Endothelial cell (in vitro differentiated cells): ENCODE measurements around the gene CD180. TPM values are rescaled to one million over a fixed set of nuclear protein-coding genes. Genes with fewer than 3 reads are reported as not detected.

Experiments
- DNase-seq: peaks from one replicate; pipeline ENCODE4 v3.0.0; 2021; ENCODE audit warnings: low spot score
- H3K27ac Mint-ChIP-seq: one replicate; pipeline ENCODE4 v1.8.0; 2021; ENCODE audit warnings: mixed read lengths, inconsistent platforms; ENCODE audit not compliant: unreplicated experiment
- H3K27me3 Mint-ChIP-seq: one replicate; pipeline ENCODE4 v1.8.0; 2021; ENCODE audit warnings: mild to moderate bottlenecking, moderate library complexity, mixed read lengths, inconsistent platforms; ENCODE audit not compliant: unreplicated experiment
- H3K36me3 Mint-ChIP-seq: one replicate; pipeline ENCODE4 v1.8.0; 2021; ENCODE audit warnings: mild to moderate bottlenecking, low read depth, mixed read lengths, inconsistent platforms; ENCODE audit not compliant: unreplicated experiment
- H3K4me1 Mint-ChIP-seq: one replicate; pipeline ENCODE4 v1.8.0; 2021; ENCODE audit warnings: mild to moderate bottlenecking, mixed read lengths, inconsistent platforms; ENCODE audit not compliant: unreplicated experiment
- H3K4me3 Mint-ChIP-seq: one replicate; pipeline ENCODE4 v1.8.0; 2021; ENCODE audit warnings: mild to moderate bottlenecking, mixed read lengths, inconsistent platforms; ENCODE audit not compliant: unreplicated experiment
- H3K9me3 Mint-ChIP-seq: one replicate; pipeline ENCODE4 v1.8.0; 2021; ENCODE audit warnings: mixed read lengths, inconsistent platforms; ENCODE audit not compliant: unreplicated experiment
- CTCF ChIP-seq: fragments of 200-600 bp; sonication (generic); IDR thresholded peaks from one replicate; pipeline ENCODE4 v1.5.0; 2021; ENCODE audit warnings: antibody characterized with exemption; ENCODE audit not compliant: unreplicated experiment
- total RNA-seq: library from RNA; stranded (reverse); fragmentation: NEBNext Ultra II Directional; extraction: Animal tissue kit (Norgen Biotek cat#: 25700); gene quantifications from one replicate; pipeline ENCODE4 v1.2.1, GENCODE V29; 2021; ENCODE audit not compliant: unreplicated experiment

The CD180 gene
- total RNA-seq, 1 donor from 2014 or later = not detected

- Mint-ChIP-seq H3K36me3 (no peaks in the 10 kb centered on the region), H3K27me3 (no peaks in the 10 kb centered on the region), H3K9me3 (no peaks in the 10 kb centered on the region), H3K27ac (no peak overlapping the region), H3K4me3 (no peak overlapping the region), H3K4me1 (no peaks in the 10 kb centered on the region)
- TF ChIP-seq CTCF = no peak
- no peak for DNase-seq
These were observed 6.2 kb downstream of the CD180 start for GRCh38 chr5:67190410-67190809.

GRCh38 chr5:67189931-67190330 lies 6.7 kb downstream of the CD180 start:
- DNase-seq = no peak
- H3K9me3 Mint-ChIP-seq = no peaks in the 10 kb centered on the region
- no peak overlapping the region for H3K27ac Mint-ChIP-seq
- no peak overlapping the region for H3K4me3 Mint-ChIP-seq
- H3K36me3 Mint-ChIP-seq = no peaks in the 10 kb centered on the region
- H3K4me1 Mint-ChIP-seq = no peaks in the 10 kb centered on the region
- H3K27me3 Mint-ChIP-seq = no peaks in the 10 kb centered on the region
- TF ChIP-seq CTCF = no peak

- no peaks in the 10 kb centered on the region for H3K27me3 Mint-ChIP-seq
- H3K9me3 Mint-ChIP-seq = no peaks in the 10 kb centered on the region
- H3K4me3 Mint-ChIP-seq = no peak overlapping the region
- no peaks in the 10 kb centered on the region for H3K36me3 Mint-ChIP-seq
- H3K27ac Mint-ChIP-seq = no peak overlapping the region
- H3K4me1 Mint-ChIP-seq = no peaks in the 10 kb centered on the region
- DNase-seq = no peak
- TF ChIP-seq CTCF = no peak
These were observed 7.6 kb downstream of the CD180 start for GRCh38 chr5:67189079-67189354.

GRCh38 chr5:67188274-67189078 lies 8.1 kb downstream of the CD180 start:
- TF ChIP-seq CTCF = no peak
- Mint-ChIP-seq H3K36me3 (no peaks in the 10 kb centered on the region), H3K4me1 (no peaks in the 10 kb centered on the region), H3K9me3 (no peaks in the 10 kb centered on the region), H3K27me3 (no peaks in the 10 kb centered on the region), H3K4me3 (no peak overlapping the region), H3K27ac (no peak overlapping the region)
- no peak for DNase-seq

- no peak for TF ChIP-seq CTCF
- peaks cover 3% of the 10 kb centered on the region for H3K4me1 Mint-ChIP-seq
- DNase-seq = no peak
- no peaks in the 10 kb centered on the region for H3K36me3 Mint-ChIP-seq
- H3K27ac Mint-ChIP-seq = no peak overlapping the region
- H3K9me3 Mint-ChIP-seq = no peaks in the 10 kb centered on the region
- H3K27me3 Mint-ChIP-seq = no peaks in the 10 kb centered on the region
- no peak overlapping the region for H3K4me3 Mint-ChIP-seq
These were observed 9.4 kb downstream of the CD180 start for GRCh38 chr5:67187006-67187715.
